Measurements from ENCODE around the gene SERPINB1.
"Not testable (repeated sequence)": the region's sequence is repeated elsewhere in the genome, so short reads cannot be mapped to it uniquely, and the experiment has no call there.

The SERPINB1 gene

GRCh38 chr6:2862712-2863181, 21.1 kb upstream of the SERPINB1 start:
- DNase-seq, result no peak
- no peak for TF ChIP-seq CTCF (IDR thresholded peaks at IDR 0.05; ENCODE audit: low read depth, low read length, missing control alignments)
- no peaks in the 10 kb centered on the region for H3K36me3 ChIP-seq (replicated peaks)
- in situ Hi-C loops (cut with HindIII; ENCODE audit: low pct_ligation_motif_present, low sequenced_read_pairs), result no loop called here
- no peaks in the 10 kb centered on the region for H3K27me3 ChIP-seq (replicated peaks)
- H3K27ac ChIP-seq, result no peak overlapping the region
- H3K4me3 ChIP-seq (ENCODE audit: low read depth, low read length), result no peak overlapping the region

GRCh38 chr6:2861822-2862164, 20.1 kb upstream of the SERPINB1 start:
- in situ Hi-C loops (cut with HindIII; ENCODE audit: low pct_ligation_motif_present, low sequenced_read_pairs), result no loop called here
- no peaks in the 10 kb centered on the region for H3K36me3 ChIP-seq (replicated peaks)
- H3K27ac ChIP-seq, result no peak overlapping the region
- TF ChIP-seq CTCF (IDR thresholded peaks at IDR 0.05; ENCODE audit: low read depth, low read length, missing control alignments), result no peak
- H3K27me3 ChIP-seq (replicated peaks), result no peaks in the 10 kb centered on the region
- DNase-seq, result no peak
- H3K4me3 ChIP-seq (ENCODE audit: low read depth, low read length), result no peak overlapping the region

GRCh38 chr6:2861060-2861821, 19.6 kb upstream of the SERPINB1 start:
- Histone ChIP-seq H3K27me3 (replicated peaks) (no peaks in the 10 kb centered on the region), H3K36me3 (replicated peaks) (no peaks in the 10 kb centered on the region), H3K4me3 (ENCODE audit: low read depth, low read length) (no peak overlapping the region), H3K27ac (no peak overlapping the region)
- no peak for DNase-seq
- in situ Hi-C loops (cut with HindIII; ENCODE audit: low pct_ligation_motif_present, low sequenced_read_pairs), result no loop called here
- no peak for TF ChIP-seq CTCF (IDR thresholded peaks at IDR 0.05; ENCODE audit: low read depth, low read length, missing control alignments)

- H3K4me3 ChIP-seq (ENCODE audit: low read depth, low read length); DNase-seq; in situ Hi-C loops (cut with HindIII; ENCODE audit: low pct_ligation_motif_present, low sequenced_read_pairs); H3K36me3 ChIP-seq (replicated peaks); H3K27ac ChIP-seq; H3K27me3 ChIP-seq (replicated peaks): not testable (repeated sequence)
These were observed 19.0 kb upstream of the SERPINB1 start for GRCh38 chr6:2860706-2861059.

GRCh38 chr6:2859798-2860705, 18.4 kb upstream of the SERPINB1 start:
- DNase-seq; H3K27ac ChIP-seq; H3K36me3 ChIP-seq (replicated peaks); H3K4me3 ChIP-seq (ENCODE audit: low read depth, low read length); in situ Hi-C loops (cut with HindIII; ENCODE audit: low pct_ligation_motif_present, low sequenced_read_pairs); H3K27me3 ChIP-seq (replicated peaks): not testable (repeated sequence)

- DNase-seq, result no peak
- Histone ChIP-seq H3K27ac (no peak overlapping the region), H3K27me3 (replicated peaks) (no peaks in the 10 kb centered on the region), H3K4me3 (ENCODE audit: low read depth, low read length) (no peak overlapping the region), H3K36me3 (replicated peaks) (no peaks in the 10 kb centered on the region)
- no peak for TF ChIP-seq CTCF (IDR thresholded peaks at IDR 0.05; ENCODE audit: low read depth, low read length, missing control alignments)
- in situ Hi-C loops (cut with HindIII; ENCODE audit: low pct_ligation_motif_present, low sequenced_read_pairs), result no loop called here
These were observed 17.6 kb upstream of the SERPINB1 start for GRCh38 chr6:2859185-2859700.
